GM19193 (cell line): ENCODE data around the gene KMT5C.

Source experiments
- POLR2A ChIP-seq: IDR thresholded peaks from 4 replicates; pipeline ENCODE4 v1.6.1; 2011; ENCODE audit not compliant: insufficient read depth, insufficient read length; ENCODE audit errors: extremely low read depth

The KMT5C gene

GRCh38 chr19:55368106-55368505 is 28.4 kb downstream of the KMT5C start:
- no peak for TF ChIP-seq POLR2A

DNA sequence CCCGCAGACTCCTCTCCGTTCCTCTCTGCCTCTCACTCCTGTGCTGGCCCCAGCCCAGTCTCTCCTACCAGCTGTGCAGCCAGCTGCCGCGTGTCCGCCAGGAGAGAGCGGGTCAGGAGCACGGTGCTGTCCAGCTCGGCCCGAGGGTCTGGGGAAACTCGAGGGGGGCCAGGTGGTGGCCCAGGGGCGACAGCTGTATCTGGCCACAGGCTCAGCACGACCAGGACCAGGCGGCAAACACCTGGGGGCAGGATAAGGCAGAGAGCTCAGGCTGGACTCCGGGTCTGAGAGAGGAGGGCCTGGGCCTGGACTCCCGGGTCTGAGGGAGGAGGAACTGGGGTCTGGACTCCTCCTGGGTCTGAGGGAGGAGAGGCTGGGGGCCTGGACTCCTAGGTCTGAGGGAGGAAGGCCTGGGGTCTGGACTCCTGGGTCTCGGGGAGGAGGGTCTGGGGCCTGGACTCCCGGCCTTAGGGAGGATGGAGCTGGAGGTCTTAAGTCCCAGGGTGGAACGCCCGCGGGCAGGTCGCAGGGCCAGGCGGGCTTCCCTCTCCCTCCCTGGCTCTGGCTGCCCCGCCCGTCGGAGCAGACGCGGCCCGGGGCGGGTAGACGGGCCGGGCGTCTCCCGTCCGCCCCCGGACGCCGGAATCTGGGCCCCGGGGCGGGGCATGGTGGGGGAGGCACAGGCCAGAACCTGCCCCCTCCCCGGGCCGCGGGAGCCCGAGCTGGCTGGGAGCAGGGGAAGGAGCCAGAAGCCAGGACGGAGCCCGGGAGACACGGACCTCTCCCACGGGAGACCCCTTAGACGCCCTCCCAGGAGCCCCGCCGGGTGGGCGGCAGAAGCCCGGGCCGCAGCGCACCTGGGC is 29.3 kb downstream of the KMT5C start:
- TF ChIP-seq POLR2A: no peak

GRCh38 chr19:55369653-55370304 is 30.1 kb downstream of the KMT5C start:
- TF ChIP-seq POLR2A: no peak

DNA sequence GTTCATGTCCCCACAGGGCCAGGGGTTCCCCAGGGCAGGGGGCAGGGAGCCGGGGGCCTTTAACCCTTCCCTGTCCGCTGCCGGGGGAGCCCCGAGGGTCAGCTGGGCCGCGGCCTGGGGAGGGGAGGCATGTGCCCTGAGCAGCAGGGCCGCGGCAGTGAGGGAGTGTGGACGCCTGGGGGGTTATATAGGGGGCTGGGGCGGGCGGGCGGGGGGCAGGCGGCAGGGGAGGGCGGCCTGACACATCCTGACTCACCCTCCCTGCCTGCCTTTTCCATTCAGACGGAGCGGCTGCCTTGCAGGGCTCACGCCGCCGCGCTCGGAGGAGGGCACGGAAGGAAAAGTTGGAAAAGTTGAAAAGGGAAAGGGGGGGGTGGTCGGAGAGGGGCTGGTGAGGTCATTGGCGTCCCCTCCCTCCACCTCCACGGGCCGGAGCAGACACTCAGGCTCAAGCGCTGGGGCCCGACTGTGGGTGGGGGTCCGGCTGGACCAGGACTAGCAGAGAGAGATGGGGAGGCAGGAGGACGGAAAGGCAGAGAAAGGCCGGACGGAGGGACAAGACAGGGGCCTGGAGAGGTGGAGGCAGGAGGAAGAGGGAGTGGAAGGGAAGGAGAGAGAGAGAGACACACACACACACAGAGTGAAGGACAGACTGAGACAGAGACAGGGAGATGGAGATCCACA is 30.8 kb downstream of the KMT5C start, which contains the start of gene IL11:
Gene IL11 (minus strand): TSS at position 159 of the 684 bp plus-strand sequence. CDS start 153 bp downstream, at position 6.
- TF ChIP-seq POLR2A: no peak

GRCh38 chr19:55372316-55373081 is 32.8 kb downstream of the KMT5C start:
- TF ChIP-seq POLR2A: no peak

GRCh38 chr19:55373306-55373992 is 33.8 kb downstream of the KMT5C start:
- no peak for TF ChIP-seq POLR2A

- no peak for TF ChIP-seq POLR2A
Measured at GRCh38 chr19:55373993-55374757, 34.5 kb downstream of the KMT5C start.

DNA sequence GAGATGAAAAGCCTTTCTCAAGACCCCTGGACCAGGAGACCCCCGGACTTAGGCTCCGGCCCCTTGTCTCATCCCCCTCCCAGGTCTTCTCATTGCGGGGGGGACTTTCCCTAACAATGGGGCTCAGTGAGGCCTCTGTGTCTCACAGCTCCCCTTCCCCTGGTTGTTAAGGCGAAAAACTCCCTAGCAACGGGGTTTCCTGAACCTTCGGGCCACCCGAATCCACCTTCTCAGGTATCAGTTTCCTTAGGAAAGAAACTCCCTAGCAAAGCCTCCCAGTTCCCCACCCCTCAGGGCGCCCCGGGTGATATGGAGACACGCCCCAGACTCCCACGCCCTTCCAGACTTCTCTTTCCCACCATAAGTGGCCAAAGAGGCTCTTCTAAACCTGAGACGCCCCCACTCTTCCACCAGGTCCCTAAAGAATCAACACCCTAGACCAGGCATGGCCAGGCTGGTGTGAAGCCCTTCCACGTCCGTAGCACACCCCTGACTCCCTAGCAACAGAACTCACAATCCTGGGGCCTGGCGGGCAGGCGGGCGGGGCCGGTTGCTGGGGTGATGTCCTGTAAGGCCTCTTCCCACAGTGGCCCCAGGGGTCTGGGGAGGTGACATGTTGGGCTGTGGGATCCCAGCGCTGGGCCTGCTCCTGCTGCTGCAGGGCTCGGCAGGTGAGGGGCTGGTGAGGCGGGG is 36.7 kb downstream of the KMT5C start, which contains the start of gene TMEM190:
Gene TMEM190 (plus strand): TSS at position 586 of the 693 bp plus-strand sequence. CDS start 28 bp downstream, at position 614.
- no peak for TF ChIP-seq POLR2A

DNA sequence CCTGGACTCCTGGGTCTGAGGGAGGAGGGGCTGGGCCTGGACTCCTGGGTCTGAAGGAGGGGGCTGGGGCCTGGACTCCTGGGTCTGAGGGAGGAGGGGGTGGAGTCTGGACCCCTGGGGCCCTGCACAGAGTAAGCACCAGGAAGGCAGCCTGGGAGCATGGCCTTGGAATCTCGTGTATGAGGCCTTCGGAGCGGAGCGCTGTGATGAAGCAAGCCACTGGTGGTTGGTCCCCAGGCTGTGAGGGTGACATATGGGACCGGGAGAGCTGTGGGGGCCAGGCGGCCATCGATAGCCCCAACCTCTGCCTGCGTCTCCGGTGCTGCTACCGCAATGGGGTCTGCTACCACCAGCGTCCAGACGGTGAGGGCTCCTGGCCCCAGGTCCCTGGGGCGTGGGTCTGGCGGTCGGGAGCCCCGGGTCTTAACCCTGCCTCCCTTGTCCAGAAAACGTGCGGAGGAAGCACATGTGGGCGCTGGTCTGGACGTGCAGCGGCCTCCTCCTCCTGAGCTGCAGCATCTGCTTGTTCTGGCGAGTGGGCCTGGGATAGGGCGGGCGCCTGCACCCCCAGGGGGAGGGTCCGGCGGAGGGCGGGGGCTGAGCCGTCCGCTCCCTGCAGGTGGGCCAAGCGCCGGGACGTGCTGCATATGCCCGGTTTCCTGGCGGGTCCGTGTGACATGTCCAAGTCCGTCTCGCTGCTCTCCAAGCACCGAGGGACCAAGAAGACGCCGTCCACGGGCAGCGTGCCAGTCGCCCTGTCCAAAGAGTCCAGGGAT is 37.9 kb downstream of the KMT5C start:
- TF ChIP-seq POLR2A: no peak

- TF ChIP-seq POLR2A: no peak
Measured at GRCh38 chr19:55379174-55379573, 39.5 kb downstream of the KMT5C start.

DNA sequence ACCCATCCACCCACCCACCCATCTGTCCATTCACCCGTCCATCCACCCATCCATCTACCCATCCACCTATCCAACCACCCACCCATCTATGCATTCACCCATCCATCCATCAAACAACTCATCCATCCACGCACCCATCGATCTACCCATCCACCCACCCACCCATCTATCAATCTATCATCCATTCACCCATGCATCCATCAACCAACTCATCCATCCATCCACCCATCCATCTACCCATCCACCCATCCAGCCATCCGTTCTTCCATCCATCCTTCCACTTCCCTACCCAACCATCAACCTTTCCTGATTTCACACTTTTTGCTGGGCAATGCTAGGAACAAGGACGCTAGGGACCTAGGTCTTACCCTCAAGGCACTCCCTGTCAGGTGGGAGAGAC is 42.3 kb downstream of the KMT5C start:
- no peak for TF ChIP-seq POLR2A

GRCh38 chr19:55382522-55383054 is 42.9 kb downstream of the KMT5C start:
- no peak for TF ChIP-seq POLR2A
